Dedifferentiated amniotic fluid mesenchymal stem cell (primary cell): ENCODE results near the gene TEX22.

Source experiments
- DNase-seq: peaks from one replicate; pipeline ENCODE4 v3.0.0-alpha.2; 2016; ENCODE audit errors: extremely low spot score

The TEX22 gene

DNA sequence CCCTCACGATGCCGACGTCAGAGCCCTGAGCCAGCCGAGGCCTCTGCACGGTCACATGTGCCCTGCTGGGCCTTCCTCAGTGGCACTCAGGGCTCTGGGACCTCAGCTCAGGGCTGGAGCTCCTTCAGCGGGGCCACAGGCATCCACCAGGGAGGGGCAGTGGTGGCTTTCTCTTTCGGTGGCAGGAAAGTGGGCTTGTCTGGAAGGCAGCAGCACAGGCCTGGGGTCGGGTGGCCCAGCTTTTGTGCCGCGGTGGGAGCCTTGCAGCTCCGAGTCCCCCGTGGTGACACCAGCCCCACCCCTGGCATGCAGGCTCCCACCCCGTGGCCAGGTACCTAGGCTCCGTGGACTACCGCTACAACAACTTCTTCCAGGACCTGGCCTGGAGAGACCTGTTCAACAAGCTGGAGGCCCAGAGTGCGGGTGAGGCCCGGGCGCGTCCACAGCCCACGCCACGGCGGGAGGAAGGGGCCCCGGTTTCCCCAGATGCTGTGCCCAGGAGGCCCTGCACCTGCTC, 14.2 kb upstream of the TEX22 start:
- no peak for DNase-seq

DNA sequence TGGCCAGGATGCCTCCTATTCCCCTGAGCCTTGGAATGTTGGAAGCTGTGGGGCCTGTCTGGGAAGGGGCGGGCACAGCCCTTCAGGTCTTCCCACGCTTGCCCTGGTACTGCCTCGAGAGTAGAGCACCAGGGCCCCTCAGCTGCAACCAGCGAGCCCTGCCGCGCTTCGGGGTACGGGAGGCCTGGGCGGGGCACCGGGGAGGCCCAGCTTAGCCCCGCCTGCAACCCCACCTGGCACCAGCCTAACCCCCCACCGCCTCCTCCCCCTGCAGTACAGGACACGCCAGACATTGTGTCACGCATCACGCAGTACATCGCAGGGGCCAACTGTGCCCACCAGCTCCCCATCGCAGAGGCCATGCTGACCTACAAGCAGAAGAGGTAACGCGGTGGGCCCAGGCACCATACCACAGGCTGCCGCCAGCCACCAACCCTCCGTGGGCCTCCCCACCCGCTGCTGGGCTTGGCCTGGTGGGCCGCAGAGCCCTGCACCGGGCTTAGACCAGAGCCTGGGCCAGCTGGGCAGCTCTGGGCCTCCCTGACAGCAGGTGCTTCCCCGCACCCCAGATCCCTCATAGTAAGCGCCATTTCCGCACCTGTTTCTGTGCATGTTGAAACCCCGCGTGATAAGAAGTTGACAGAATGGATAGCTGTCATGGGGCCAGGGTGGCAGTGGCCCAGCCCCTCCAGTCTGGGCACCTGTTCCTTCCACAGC, 13.6 kb upstream of the TEX22 start:
- DNase-seq = no peak

DNA sequence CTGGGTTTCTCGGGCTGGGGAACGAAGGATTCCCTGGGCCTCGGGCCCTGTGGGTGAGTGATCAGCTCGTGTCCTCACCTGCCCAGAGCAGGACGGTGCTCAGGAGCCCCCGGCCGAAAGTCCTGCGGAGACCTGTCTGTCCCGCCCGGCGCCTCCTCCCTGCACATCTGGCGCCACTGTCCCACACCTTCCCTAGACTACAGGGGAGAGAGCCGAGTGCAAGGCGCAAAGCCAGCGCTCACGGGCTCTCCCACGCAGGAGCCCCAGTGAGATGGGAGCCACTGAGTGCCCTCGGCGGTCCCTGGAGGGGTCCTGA, 13.1 kb upstream of the TEX22 start:
- DNase-seq = no peak

DNA sequence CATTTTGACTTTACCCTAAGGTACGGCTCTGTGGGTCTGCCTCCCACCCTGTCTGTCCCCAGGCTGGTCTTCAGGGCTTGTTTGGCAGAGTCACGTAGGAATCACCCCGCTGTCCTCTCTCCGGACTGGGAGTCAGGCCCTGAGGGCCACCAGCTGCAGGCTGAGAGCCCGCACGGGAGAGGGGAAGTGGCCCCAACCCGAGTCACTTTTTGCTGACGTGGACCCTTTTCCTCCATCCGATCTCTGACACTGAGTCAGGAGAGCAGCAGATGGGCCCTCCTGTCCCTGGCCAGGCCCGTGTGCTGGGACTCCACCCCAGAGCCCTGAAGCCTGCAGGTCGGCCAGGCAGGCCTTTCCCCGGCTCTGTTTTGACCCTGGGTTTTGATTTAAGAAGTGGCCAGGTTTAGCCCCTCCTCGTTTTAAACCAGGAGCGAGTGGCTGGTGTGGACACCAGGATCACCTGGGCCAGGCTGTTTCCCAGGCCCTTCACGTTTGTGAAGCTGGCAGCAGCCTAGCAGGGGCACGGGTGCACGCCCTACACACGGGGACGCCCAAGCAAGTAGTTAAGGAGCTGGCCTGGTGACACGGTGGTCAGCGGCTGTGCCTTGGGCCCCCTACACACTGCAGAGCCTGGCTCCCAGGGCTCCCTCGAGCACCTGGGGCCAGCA, 12.5 kb upstream of the TEX22 start:
- no peak for DNase-seq

DNA sequence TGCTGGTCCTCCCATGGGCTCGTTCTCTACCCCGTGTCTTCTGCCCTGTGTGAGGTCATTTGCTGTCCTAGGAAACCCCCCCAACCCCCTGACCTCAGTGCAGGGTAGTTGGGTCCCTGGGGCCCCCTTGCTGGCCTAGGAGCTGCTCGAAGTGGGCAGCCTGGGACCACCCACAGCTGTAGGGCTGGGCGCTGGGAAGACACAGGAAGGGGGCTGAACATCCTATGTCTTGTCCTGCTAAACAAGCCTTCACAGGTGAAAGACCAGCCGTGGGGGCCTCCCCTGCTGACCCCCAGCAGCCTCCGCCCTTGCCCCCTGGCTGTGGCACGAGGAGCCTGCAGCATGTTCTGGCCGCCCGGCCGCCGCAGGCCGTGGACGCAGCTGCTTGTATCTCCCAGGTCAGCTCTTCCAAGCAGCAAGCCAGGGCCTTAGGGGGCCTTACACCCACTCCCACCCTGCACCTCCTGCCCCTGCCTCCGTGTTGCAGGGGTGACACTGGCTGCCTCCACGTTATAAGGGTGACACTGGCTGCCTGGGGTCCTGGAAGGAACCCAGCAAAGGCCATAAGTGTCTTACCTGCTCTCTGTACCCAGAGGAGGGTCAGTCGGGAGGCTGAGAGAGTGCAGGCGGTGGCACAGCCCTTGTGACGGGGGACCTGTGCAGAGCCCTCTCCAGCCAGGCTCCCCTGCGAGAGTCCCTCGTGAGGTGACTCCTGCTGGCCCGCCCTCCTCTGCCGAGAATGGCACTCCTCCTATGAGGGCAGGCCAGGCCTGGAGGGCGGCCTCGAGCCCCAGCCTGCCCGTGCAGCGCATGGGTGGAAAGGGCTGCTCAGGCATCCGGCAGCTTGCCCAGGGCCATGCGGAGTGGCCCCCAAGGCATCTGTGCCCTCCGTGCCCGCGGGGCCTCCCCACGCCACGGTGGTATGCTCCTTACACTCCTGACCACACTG, 11.5 kb upstream of the TEX22 start:
- DNase-seq = no peak

DNA sequence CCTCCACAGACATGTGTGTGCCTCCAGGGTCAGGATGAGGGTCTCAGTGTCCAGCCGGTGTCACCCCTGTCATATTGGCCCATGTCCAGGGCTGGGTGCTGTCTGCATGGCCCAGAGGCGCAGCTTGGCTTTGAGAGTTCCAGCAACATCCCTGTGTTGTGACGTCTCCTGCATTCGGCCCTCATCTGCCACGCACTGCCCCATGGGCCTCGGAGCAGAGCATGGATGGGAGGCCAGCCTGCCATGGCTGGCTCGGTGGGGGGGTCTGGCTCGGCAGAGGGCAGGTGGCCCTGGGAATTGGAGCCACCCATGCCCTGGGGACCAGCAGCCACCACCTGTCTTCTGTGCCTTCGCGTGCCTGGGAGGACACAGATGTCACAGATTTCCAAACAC, 10.8 kb upstream of the TEX22 start:
- DNase-seq = no peak

DNA sequence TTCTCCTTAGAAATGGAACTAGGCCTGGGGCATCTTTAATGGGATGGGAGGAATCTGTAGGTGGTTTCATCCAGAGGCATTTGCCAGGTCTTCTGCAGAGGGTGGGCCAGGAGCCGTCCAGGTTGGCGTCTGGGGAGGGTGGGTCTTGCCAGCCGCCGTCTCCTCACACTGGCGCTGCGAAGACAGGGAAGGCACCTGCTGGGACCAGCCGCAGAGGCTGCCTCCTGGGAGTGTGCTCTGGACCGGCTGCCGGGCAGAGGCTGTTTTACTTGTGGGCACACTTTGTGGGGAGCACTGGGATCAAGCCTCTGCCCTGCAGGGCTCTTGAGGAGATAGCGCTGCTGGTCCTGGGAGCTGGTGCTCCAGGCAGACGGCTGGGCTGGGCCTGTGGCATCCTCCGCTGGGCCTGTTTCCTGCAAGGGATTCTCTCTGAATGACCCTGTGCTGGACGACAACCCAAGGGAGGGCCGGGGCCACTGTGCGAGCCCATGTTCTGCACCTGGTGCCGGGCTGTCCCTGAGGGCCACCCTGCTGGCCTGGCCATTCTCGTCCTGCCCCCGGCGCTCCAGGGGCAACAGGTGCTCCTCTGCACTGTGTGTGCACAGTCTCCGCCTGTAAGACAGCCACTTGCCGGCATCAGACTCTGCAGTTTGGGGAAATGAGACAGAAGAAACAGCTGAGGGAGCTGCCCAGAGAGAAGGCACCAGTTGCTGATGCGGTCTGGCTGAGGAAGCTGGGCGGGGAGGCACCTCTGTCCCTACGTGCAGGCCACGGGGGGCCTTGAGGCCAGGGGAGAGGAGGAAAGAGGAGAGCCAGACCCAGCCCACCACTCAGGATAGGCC, 10.0 kb upstream of the TEX22 start:
- no peak for DNase-seq

DNA sequence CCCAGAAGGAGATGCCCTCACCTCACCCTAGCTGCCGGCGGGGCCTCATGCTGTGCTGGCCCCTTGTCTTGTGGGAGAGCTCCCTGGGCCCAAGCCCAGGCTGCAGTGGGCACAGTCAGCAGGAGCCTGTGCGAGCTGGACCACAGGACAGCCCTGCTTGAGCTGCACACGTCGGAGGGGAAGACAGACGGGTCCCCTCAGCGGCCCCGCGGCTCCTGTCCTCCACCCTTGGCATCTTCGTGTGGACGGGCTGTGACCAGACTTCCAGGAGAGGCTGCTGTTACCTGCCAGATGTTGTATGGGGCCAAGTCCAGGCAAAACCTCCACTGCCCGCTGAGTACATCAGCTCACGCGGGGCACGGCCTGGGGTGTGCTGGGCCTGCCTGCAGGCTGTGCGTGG, 9.4 kb upstream of the TEX22 start:
- DNase-seq = no peak

DNA sequence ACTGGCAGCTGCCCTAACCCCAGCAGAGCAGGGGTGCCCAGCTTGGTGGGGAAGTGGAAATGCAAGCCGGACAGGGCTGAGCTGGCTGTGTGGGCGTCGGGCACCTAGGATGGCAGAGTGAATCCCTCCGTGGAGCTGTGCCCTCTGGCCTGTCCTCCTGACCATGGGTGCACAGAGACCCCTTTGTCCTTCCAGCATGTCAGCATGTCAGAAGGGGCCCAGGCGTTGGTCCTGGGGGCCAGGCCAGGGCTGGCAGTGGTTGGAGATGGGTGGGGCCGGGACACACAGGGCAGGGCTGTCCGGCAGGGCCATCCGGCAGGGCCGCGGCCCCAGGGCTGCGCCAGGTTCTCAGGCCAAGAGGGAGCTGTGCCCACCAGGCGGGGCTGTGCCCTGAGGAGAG, 8.8 kb upstream of the TEX22 start:
- DNase-seq = no peak

DNA sequence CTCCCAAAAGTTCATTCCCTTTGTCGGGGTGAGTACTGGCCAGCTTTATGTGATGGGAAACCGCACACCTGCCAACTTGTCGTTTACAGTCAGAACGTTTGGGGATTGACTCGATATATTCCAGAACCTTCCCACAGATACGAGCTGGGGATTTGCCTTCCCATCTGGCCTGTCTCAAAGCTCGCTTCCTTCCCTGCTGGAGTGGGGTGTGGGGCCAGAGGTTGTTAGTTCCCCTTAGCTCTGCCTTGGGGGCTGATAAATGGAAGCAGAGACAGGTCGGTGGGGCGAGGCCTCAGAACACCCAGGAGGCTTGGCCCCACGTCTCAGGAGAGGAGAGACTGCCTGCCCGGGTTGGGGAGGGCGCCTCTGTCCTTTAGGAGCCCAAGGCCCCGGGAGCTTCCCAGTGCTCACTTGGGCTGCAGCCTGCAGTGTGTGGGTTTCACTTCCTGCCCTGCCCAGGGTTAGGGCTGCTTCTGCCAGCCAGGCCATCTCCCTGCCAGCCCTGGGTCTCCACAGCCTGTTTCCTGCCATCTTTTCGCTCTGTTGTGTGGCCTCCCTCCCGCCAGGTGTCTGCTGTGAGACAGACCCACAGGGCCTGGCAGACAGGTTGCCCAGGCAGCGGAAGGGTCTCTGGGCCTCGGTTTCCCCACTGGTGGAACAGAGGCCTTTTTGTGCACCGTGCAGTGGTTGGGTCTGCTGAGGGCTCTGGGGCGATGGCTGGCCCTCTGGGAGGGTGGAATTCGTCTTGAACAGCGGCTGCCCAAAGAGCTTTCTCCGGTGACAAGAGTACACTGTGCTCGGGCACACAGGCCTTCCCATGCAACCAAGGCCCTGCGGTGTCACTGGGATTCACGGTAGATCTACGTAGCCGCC, 8.1 kb upstream of the TEX22 start:
- no peak for DNase-seq

DNA sequence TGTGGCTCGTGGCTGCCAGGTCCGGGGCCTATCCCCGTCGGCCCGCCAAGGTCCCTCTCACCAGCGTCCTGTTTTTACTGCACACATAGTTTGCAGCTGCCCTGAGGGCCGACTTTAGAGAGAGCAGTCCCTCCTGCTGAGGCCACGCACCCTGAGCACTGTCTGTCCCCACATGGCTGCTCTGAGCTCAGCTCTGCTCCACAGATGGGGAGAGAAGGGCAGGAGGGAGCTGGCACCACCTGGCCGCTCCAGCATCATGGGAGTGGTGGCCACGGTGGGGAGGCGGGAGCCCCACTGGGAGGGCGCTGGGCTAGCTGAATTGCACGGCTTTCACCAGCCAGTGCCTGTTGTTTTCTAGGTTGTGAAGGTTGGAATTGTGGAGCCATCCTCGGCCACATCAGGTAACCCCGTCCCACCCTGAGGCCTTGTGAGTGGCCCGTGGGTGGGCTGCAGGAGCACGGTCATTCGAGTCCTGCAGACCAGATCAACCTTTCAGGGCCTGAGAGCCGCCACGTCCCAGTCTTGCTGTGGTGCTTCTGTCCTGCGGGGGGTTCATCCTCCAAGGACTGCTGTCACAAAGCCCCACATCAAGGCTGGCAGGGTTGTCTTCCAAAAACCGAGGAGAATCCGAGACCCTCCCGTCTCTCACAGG, 7.4 kb upstream of the TEX22 start:
- no peak for DNase-seq

DNA sequence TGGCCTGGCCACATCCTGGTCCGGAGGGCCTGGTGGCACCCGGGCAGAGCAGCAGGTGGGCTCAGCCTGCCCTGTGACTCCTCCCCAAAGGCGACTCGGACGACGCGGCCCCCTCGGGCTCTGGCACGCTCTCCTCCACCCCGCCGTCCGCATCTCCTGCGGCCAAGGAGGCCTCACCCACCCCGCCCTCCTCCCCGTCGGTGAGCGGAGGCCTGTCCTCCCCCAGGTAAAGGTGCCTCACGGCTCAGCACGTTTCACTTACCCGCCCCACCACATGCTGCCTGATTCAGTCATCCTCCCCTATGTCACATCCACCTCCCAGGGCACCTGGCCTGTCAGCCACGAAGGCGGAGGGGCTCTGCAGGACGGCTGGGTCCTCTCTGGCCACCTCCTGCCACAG, 6.8 kb upstream of the TEX22 start:
- DNase-seq = no peak

DNA sequence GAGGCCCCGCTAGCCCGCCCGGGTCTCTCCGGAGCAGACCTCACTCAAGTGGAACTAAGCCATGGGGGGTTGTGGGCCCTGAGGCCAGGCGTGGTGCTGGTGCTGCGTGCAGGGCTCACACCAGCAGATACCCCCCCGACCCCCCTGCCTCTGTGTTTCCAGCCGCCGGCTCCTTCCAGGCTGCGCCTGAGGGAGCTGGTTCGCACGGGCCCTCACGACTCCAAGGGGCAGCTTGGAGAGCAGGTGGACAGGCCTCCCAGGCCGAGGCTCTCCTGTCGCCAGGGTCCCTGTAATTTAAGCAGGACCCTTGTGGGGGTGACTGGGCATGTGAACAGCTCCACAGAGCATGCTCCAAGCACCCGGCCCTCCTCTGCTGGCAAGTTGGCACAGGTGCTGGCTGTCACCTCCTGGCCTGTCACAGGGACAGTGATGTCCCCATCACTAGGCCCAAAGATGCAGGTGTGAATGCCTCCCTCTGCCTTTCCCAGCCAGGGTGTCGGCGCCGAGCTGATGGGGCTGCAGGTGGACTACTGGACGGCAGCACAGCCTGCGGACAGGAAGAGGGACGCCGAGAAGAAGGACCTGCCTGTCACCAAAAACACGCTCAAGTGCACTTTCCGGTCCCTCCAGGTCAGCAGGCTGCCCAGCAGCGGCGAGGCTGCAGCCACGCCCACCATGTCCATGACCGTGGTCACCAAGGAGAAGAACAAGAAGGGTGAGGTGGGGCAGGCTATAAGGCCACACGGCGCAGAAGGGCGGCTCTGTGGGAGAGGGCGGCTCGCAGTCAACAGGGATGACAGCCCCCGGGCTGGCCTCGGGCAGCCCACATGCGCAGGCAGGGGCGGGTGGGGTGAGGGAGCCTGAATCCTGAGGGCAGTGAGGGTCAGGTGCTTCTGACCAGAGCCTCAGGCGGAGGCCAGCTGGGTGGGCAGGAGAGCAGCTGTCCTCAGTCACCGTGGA, 5.9 kb upstream of the TEX22 start:
- no peak for DNase-seq

DNA sequence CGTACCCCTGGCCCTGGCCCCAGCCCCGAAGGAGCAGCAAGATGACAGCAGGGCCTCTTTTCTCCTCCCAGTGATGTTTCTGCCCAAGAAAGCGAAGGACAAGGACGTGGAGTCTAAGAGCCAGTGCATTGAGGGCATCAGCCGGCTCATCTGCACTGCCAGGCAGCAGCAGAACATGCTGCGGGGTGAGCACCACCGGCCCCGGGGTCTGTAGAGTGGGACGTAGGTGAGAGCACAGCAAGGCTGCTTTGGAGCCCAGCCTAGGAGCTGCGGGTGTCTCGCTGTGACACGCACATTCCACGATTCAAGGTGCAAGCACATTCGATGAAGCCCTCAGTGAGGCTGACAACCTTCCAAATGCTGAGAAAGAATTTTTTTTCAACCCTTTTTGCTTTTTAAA, 5.2 kb upstream of the TEX22 start:
- no peak for DNase-seq

DNA sequence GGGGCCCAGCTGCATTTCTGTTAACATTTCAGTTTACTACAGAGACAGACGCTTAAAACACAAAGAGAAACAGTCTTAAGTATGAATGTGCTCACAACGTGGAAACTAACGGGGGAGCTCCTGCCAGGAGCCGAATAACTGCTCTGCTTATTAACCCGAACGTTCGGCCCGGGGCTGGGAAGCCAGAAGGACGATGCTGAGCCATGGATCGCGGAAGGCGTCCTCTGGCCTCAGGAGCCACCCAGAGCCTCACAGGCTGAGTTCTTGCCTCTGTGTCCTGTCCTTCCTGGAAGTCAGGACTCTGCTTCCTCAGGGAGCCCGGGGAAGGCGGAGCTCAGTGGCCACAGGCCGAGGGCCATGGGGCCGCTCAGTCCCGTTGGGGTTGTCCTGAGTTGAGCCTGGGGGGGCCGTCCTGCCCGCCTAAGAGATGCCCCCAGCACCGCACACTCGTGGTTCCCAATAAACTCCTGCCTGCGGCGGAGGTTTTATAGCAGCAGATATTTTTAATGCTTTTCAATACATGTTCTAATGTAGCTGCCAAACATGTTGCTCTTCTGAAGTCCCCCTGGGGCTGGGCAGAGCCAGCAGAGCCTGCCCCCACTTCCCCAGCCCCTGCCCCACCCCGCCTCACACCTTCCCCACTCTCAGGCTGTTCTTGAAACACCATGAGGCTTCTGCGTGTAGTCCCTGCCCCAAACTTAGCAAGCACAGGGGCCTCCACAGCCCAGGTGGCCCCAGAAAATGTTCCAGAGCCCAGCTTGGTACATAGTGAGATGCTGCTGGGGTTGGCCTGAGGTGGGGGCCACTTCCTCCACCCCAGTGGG, 3.4 kb upstream of the TEX22 start:
- no peak for DNase-seq

DNA sequence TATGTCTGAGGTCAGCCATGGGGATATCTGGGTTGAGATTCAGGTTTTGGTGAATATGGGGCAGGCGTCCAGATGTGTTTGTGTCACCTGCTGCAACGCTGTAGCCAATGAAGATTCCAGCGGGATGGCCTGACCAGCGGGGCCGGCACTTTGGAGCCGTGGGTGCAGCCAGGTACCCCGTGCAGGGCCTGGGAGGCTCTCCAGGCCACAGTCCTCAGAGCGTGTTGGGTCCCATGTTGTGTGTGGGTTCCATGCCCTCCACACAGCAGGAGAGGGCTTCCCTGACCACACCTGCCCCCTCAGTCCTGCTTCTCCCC, 2.8 kb upstream of the TEX22 start:
- no peak for DNase-seq

DNA sequence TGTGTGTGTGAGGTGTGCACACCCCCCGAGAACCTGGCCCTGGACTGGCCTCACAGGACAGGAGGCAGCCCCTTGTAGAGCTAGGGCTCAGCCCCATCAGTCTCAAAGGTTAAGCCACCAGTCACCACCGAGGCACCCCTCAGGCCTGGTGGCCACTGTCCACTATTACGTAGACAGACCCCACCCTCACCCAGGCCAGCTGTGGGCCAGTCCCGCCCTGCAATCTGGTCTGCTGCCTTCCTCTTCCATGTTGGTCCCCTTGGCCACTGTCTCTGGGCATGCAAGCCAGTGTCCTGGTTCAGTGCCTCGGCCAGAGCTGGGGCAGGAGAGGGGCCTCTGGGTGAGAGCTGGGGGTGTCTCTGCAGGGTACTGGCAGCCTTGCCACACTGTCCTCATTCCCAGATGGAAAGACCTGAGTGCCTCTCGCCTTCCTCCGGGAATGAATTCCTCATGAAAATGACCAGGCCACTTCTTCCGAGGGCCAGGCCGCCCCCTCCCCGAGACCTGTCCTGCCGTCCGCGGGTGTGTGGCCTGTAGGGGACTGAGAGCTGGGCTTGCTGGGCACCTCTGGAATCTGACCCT, 897 bp upstream of the TEX22 start:
- no peak for DNase-seq
